GM12891 (cell line): ENCODE measurements around the gene CHKA.

ENCODE experiments used
- POLR2A ChIP-seq: IDR thresholded peaks from 2 replicates; pipeline ENCODE4 v1.6.1; 2011; ENCODE audit warnings: low read depth, low read length, control low read depth
- POLR2AphosphoS5 ChIP-seq: IDR thresholded peaks from 2 replicates; pipeline ENCODE4 v1.6.1; 2011; ENCODE audit warnings: low read depth, low read length, control low read depth
- POU2F2 ChIP-seq: IDR thresholded peaks from 2 replicates; pipeline ENCODE4 v1.6.1; 2011; ENCODE audit warnings: low read depth, mild to moderate bottlenecking, control low read depth, low read length, moderate library complexity
- TAF1 ChIP-seq: IDR thresholded peaks from 2 replicates; pipeline ENCODE4 v1.6.1; 2011; ENCODE audit warnings: low read depth, low read length, control low read depth

DNA sequence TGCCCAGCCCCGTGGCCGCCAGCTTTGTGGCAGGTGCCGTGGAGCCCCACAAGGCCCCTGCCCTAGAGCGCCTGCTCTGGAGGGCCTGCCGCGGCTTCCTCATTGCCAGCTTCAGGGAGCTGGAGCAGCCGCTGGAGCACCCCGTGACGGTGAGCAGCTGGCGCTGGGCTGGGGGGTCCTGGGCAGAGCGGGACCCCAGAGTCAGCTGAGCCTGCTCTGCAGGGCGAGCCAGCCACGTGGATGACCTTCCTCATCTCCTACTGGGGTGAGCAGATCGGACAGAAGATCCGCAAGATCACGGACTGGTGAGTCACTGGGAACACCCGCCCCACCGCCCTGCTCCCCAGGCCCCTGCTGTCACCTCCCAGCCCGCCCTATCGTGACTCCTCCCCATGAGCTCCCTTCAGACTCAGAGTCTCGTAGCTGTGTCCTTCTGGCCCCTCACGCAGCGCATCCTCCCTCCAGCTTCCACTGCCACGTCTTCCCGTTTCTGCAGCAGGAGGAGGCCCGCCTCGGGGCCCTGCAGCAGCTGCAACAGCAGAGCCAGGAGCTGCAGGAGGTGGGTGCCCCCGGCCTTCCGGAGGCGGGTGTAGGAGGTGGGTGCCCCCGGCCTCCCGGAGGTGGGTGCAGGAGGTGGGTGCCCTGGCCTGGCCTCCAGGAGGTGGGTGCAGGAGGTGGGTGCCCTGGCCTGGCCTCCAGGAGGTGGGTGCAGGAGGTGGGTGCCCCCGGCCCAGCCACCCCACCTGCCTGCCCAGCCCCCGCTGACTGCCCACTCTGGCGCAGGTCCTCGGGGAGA is 77.6 kb downstream of the CHKA start:
- TF ChIP-seq POLR2A (no peak), POLR2AphosphoS5 (no peak), TAF1 (no peak), POU2F2 (no peak)
